ENCODE measurements around the gene SHC2.
"Not testable (repeated sequence)": the region's sequence is repeated elsewhere in the genome, so short reads cannot be mapped to it uniquely, and the experiment has no call there.

Gene SHC2

GRCh38 chr19:412356-413355, 48.2 kb downstream of the SHC2 start:
- Histone ChIP-seq H3K27ac (ENCODE audit: low read depth, low read length, poor library complexity, severe bottlenecking) (no peak overlapping the region), H3K9ac (ENCODE audit: low read length) (no peak overlapping the region), H3K4me1 (ENCODE audit: insufficient read depth, low read length, severe bottlenecking) (peaks cover 11% of the 10 kb centered on the region), H3K9me2 (ENCODE audit: low read depth, low read length) (no peaks in the 10 kb centered on the region), H3K4me3 (ENCODE audit: low read depth, low read length, poor library complexity, severe bottlenecking) (no peak overlapping the region), H2AFZ (ENCODE audit: low read length) (no peak overlapping the region), H3K36me3 (ENCODE audit: insufficient read depth, low read length) (no peaks in the 10 kb centered on the region), H4K20me1 (ENCODE audit: insufficient read depth, low read length) (no peaks in the 10 kb centered on the region), H3F3A (ENCODE audit: insufficient read depth, low read length) (no peaks in the 10 kb centered on the region), H3K79me2 (ENCODE audit: insufficient read depth, low read length) (no peaks in the 10 kb centered on the region), H3K4me2 (ENCODE audit: low read length) (no peak overlapping the region), H3K27me3 (ENCODE audit: insufficient read depth, low read length) (no peaks in the 10 kb centered on the region), H3K9me3 (ENCODE audit: low read length) (no peaks in the 10 kb centered on the region)
- TF ChIP-seq, protein P1, sequence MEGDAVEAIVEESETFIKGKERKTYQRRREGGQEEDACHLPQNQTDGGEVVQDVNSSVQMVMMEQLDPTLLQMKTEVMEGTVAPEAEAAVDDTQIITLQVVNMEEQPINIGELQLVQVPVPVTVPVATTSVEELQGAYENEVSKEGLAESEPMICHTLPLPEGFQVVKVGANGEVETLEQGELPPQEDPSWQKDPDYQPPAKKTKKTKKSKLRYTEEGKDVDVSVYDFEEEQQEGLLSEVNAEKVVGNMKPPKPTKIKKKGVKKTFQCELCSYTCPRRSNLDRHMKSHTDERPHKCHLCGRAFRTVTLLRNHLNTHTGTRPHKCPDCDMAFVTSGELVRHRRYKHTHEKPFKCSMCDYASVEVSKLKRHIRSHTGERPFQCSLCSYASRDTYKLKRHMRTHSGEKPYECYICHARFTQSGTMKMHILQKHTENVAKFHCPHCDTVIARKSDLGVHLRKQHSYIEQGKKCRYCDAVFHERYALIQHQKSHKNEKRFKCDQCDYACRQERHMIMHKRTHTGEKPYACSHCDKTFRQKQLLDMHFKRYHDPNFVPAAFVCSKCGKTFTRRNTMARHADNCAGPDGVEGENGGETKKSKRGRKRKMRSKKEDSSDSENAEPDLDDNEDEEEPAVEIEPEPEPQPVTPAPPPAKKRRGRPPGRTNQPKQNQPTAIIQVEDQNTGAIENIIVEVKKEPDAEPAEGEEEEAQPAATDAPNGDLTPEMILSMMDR (IDR thresholded peaks at IDR 0.05; ENCODE audit: low read length) = no peak
- TF ChIP-seq EZH2 (IDR thresholded peaks at IDR 0.05; ENCODE audit: borderline replicate concordance, low read length) = no peak

- H3K9me2 ChIP-seq (ENCODE audit: low read depth, low read length) = no peaks in the 10 kb centered on the region
- H3F3A ChIP-seq (ENCODE audit: insufficient read depth, low read length) = no peaks in the 10 kb centered on the region
- H3K9ac ChIP-seq (ENCODE audit: low read length) = no peak overlapping the region
- no peaks in the 10 kb centered on the region for H3K36me3 ChIP-seq (ENCODE audit: insufficient read depth, low read length)
- no peaks in the 10 kb centered on the region for H3K27me3 ChIP-seq (ENCODE audit: insufficient read depth, low read length)
- H3K9me3 ChIP-seq (ENCODE audit: low read length) = no peaks in the 10 kb centered on the region
- no peak overlapping the region for H3K4me2 ChIP-seq (ENCODE audit: low read length)
- peaks cover 11% of the 10 kb centered on the region for H3K4me1 ChIP-seq (ENCODE audit: insufficient read depth, low read length, severe bottlenecking)
- no peak overlapping the region for H3K4me3 ChIP-seq (ENCODE audit: low read depth, low read length, poor library complexity, severe bottlenecking)
- H3K27ac ChIP-seq (ENCODE audit: low read depth, low read length, poor library complexity, severe bottlenecking) = no peak overlapping the region
- no peaks in the 10 kb centered on the region for H4K20me1 ChIP-seq (ENCODE audit: insufficient read depth, low read length)
- no peak for TF ChIP-seq EZH2 (IDR thresholded peaks at IDR 0.05; ENCODE audit: borderline replicate concordance, low read length)
- TF ChIP-seq, protein P1 (IDR thresholded peaks at IDR 0.05; ENCODE audit: low read length) = no peak
- H3K79me2 ChIP-seq (ENCODE audit: insufficient read depth, low read length) = no peaks in the 10 kb centered on the region
- H2AFZ ChIP-seq (ENCODE audit: low read length) = no peak overlapping the region
These were observed 49.0 kb downstream of the SHC2 start for GRCh38 chr19:411723-412355.

GRCh38 chr19:411121-411722, 49.6 kb downstream of the SHC2 start:
- H4K20me1 ChIP-seq (ENCODE audit: insufficient read depth, low read length); H3K9ac ChIP-seq (ENCODE audit: low read length); H3K4me3 ChIP-seq (ENCODE audit: low read depth, low read length, poor library complexity, severe bottlenecking); H3F3A ChIP-seq (ENCODE audit: insufficient read depth, low read length); H3K4me2 ChIP-seq (ENCODE audit: low read length); H3K9me3 ChIP-seq (ENCODE audit: low read length); H3K36me3 ChIP-seq (ENCODE audit: insufficient read depth, low read length); H3K9me2 ChIP-seq (ENCODE audit: low read depth, low read length); H3K27me3 ChIP-seq (ENCODE audit: insufficient read depth, low read length); H2AFZ ChIP-seq (ENCODE audit: low read length); H3K27ac ChIP-seq (ENCODE audit: low read depth, low read length, poor library complexity, severe bottlenecking); H3K79me2 ChIP-seq (ENCODE audit: insufficient read depth, low read length): not testable (repeated sequence)
- H3K4me1 ChIP-seq (ENCODE audit: insufficient read depth, low read length, severe bottlenecking) = peaks cover 11% of the 10 kb centered on the region
